Fibroblast of lung (primary cell): ENCODE results near the gene VSTM2B.

Experiments
- CTCF ChIP-seq, 2 donors: IDR thresholded peaks in 1 of 2; conservative IDR thresholded peaks in 1 of 2; 1 replicate in 1 of 2; 2 replicates in 1 of 2; pipeline ENCODE4 v1.5.1; 2011 to 2012; ENCODE audit warnings: low read length in 2 of 2, control low read depth in 1 of 2, inconsistent platforms in 1 of 2, low read depth in 1 of 2, mild to moderate bottlenecking in 1 of 2
- EZH2 ChIP-seq: IDR thresholded peaks from 2 replicates; pipeline ENCODE4 v1.5.1; 2012; ENCODE audit warnings: low read length, control low read depth, mild to moderate bottlenecking; ENCODE audit errors: missing control alignments

- TF ChIP-seq CTCF (conservative IDR thresholded peaks at IDR 0.05 in 1 of 2, IDR thresholded peaks at IDR 0.05 in 1 of 2; ENCODE audit: low read depth in 1 of 2, low read length in 2 of 2) (no peak), EZH2 (no peak)
Observed at GRCh38 chr19:29568036-29569025, 42.5 kb downstream of the VSTM2B start.
